HFF-Myc (cell line): ENCODE data around the gene CAMK1D.
"Not testable (repeated sequence)": the region's sequence is repeated elsewhere in the genome, so short reads cannot be mapped to it uniquely, and the experiment has no call there.

Experiments used
- DNase-seq: peaks from one replicate; pipeline ENCODE4 v3.0.0-alpha.2; 2011; ENCODE audit warnings: low read depth; ENCODE audit errors: extremely low read depth
- H3K4me3 ChIP-seq: replicated peaks from 2 replicates; pipeline ENCODE4 v1.5.1; 2011; ENCODE audit warnings: low read depth, mild to moderate bottlenecking, control low read depth, low read length
- CTCF ChIP-seq: IDR thresholded peaks from 2 replicates; pipeline ENCODE4 v1.5.1; 2012; ENCODE audit warnings: mild to moderate bottlenecking, low read depth, low read length, control low read depth; ENCODE audit errors: missing control alignments

The CAMK1D gene

GRCh38 chr10:12321641-12322040 is 27.7 kb upstream of the CAMK1D start:
- no peak for DNase-seq
- no peak for TF ChIP-seq CTCF
- H3K4me3 ChIP-seq: no peak overlapping the region

GRCh38 chr10:12322583-12323131 is 26.7 kb upstream of the CAMK1D start:
- DNase-seq: no peak
- TF ChIP-seq CTCF: no peak
- H3K4me3 ChIP-seq: no peak overlapping the region

- no peak for DNase-seq
- H3K4me3 ChIP-seq: no peak overlapping the region
- TF ChIP-seq CTCF: no peak
These were observed 24.8 kb upstream of the CAMK1D start for GRCh38 chr10:12324530-12324929.

- no peak for DNase-seq
- no peak overlapping the region for H3K4me3 ChIP-seq
- no peak for TF ChIP-seq CTCF
These were observed 22.3 kb upstream of the CAMK1D start for GRCh38 chr10:12327074-12327473.

GRCh38 chr10:12327476-12327875 is 21.9 kb upstream of the CAMK1D start:
- no peak overlapping the region for H3K4me3 ChIP-seq
- TF ChIP-seq CTCF: no peak
- no peak for DNase-seq

GRCh38 chr10:12328312-12328711 is 21.0 kb upstream of the CAMK1D start:
- DNase-seq, H3K4me3 ChIP-seq: not testable (repeated sequence)

GRCh38 chr10:12332572-12333379 is 16.6 kb upstream of the CAMK1D start:
- DNase-seq: no peak
- no peak for TF ChIP-seq CTCF
- no peak overlapping the region for H3K4me3 ChIP-seq
